WTC11 (cell line): ENCODE data around the gene LRRC10.

Source experiments
- E2F5 ChIP-seq: sonication (generic); formaldehyde crosslinking; IDR thresholded peaks from 2 replicates; pipeline ENCODE4 v1.8.1; 2022; ENCODE audit warnings: mild to moderate bottlenecking, moderate library complexity, missing genetic modification reagents
- ELF4 ChIP-seq: sonication (generic); formaldehyde crosslinking; IDR thresholded peaks from 2 replicates; pipeline ENCODE4 v1.8.1; 2022; ENCODE audit warnings: low read depth, mild to moderate bottlenecking, moderate library complexity, missing genetic modification reagents
- FOXP1 ChIP-seq: sonication (generic); formaldehyde crosslinking; IDR thresholded peaks from 2 replicates; pipeline ENCODE4 v1.8.0; 2022; ENCODE audit warnings: missing genetic modification reagents, mild to moderate bottlenecking, moderate library complexity, borderline replicate concordance
- JUN ChIP-seq: sonication (generic); formaldehyde crosslinking; IDR thresholded peaks from 2 replicates; pipeline ENCODE4 v1.8.0; 2023; ENCODE audit warnings: mild to moderate bottlenecking, missing genetic modification reagents
- NFE2L1 ChIP-seq: sonication (generic); formaldehyde crosslinking; IDR thresholded peaks from 2 replicates; pipeline ENCODE4 v1.8.1; 2023; ENCODE audit warnings: missing genetic modification reagents
- NR2C2 ChIP-seq: sonication (generic); formaldehyde crosslinking; IDR thresholded peaks from 2 replicates; pipeline ENCODE4 v1.8.0; 2022; ENCODE audit warnings: mild to moderate bottlenecking, missing genetic modification reagents
- RELA ChIP-seq: sonication (generic); formaldehyde crosslinking; IDR thresholded peaks from 2 replicates; pipeline ENCODE4 v1.8.1; 2022; ENCODE audit warnings: missing genetic modification reagents, mild to moderate bottlenecking, borderline replicate concordance
- SP1 ChIP-seq: sonication (generic); formaldehyde crosslinking; conservative IDR thresholded peaks from 2 replicates; pipeline ENCODE4 v1.8.1; 2022; ENCODE audit warnings: missing genetic modification reagents
- TEAD1 ChIP-seq: sonication (generic); formaldehyde crosslinking; IDR thresholded peaks from 2 replicates; pipeline ENCODE4 v1.8.0; 2022; ENCODE audit warnings: mild to moderate bottlenecking, missing genetic modification reagents
- ZNF263 ChIP-seq: sonication (generic); formaldehyde crosslinking; IDR thresholded peaks from 2 replicates; pipeline ENCODE4 v1.8.1; 2022; ENCODE audit warnings: low read depth, mild to moderate bottlenecking, moderate library complexity, missing genetic modification reagents
- TF ChIP-seq, protein P1 (sequence below): fragments of 200-600 bp; IDR thresholded peaks from 2 replicates; pipeline ENCODE4 v1.8.0; 2022; ENCODE audit warnings: antibody characterized with exemption
- TF ChIP-seq, protein P2 (sequence below): sonication (generic); formaldehyde crosslinking; IDR thresholded peaks from 2 replicates; pipeline ENCODE4 v1.8.0; 2023; ENCODE audit warnings: missing genetic modification reagents
- TF ChIP-seq, protein P3 (sequence below): sonication (generic); formaldehyde crosslinking; IDR thresholded peaks from 2 replicates; pipeline ENCODE4 v1.8.0; 2022; ENCODE audit warnings: mild to moderate bottlenecking, missing genetic modification reagents
- TF ChIP-seq, protein P4 (sequence below): fragments of 250-450 bp; sonication (Bioruptor Pico); IDR thresholded peaks from 2 replicates; pipeline ENCODE4 v1.8.0; 2021; ENCODE audit warnings: mild to moderate bottlenecking

- TF ChIP-seq, protein P1, sequence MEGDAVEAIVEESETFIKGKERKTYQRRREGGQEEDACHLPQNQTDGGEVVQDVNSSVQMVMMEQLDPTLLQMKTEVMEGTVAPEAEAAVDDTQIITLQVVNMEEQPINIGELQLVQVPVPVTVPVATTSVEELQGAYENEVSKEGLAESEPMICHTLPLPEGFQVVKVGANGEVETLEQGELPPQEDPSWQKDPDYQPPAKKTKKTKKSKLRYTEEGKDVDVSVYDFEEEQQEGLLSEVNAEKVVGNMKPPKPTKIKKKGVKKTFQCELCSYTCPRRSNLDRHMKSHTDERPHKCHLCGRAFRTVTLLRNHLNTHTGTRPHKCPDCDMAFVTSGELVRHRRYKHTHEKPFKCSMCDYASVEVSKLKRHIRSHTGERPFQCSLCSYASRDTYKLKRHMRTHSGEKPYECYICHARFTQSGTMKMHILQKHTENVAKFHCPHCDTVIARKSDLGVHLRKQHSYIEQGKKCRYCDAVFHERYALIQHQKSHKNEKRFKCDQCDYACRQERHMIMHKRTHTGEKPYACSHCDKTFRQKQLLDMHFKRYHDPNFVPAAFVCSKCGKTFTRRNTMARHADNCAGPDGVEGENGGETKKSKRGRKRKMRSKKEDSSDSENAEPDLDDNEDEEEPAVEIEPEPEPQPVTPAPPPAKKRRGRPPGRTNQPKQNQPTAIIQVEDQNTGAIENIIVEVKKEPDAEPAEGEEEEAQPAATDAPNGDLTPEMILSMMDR: no peak
- TF ChIP-seq ELF4: no peak
- no peak for TF ChIP-seq ZNF263
- no peak for TF ChIP-seq SP1 (CRISPR knock-in tag)
- no peak for TF ChIP-seq JUN
- TF ChIP-seq, protein P2, sequence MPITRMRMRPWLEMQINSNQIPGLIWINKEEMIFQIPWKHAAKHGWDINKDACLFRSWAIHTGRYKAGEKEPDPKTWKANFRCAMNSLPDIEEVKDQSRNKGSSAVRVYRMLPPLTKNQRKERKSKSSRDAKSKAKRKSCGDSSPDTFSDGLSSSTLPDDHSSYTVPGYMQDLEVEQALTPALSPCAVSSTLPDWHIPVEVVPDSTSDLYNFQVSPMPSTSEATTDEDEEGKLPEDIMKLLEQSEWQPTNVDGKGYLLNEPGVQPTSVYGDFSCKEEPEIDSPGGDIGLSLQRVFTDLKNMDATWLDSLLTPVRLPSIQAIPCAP (CRISPR knock-in tag): no peak
- no peak for TF ChIP-seq RELA (CRISPR knock-in tag)
- TF ChIP-seq, protein P3, sequence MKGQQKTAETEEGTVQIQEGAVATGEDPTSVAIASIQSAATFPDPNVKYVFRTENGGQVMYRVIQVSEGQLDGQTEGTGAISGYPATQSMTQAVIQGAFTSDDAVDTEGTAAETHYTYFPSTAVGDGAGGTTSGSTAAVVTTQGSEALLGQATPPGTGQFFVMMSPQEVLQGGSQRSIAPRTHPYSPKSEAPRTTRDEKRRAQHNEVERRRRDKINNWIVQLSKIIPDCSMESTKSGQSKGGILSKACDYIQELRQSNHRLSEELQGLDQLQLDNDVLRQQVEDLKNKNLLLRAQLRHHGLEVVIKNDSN (CRISPR knock-in tag): no peak
- no peak for TF ChIP-seq FOXP1 (CRISPR knock-in tag)
- TF ChIP-seq TEAD1 (CRISPR knock-in tag): no peak
- no peak for TF ChIP-seq E2F5 (CRISPR knock-in tag)
- TF ChIP-seq NFE2L1 (CRISPR knock-in tag): no peak
- TF ChIP-seq, protein P4, sequence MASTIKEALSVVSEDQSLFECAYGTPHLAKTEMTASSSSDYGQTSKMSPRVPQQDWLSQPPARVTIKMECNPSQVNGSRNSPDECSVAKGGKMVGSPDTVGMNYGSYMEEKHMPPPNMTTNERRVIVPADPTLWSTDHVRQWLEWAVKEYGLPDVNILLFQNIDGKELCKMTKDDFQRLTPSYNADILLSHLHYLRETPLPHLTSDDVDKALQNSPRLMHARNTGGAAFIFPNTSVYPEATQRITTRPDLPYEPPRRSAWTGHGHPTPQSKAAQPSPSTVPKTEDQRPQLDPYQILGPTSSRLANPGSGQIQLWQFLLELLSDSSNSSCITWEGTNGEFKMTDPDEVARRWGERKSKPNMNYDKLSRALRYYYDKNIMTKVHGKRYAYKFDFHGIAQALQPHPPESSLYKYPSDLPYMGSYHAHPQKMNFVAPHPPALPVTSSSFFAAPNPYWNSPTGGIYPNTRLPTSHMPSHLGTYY (CRISPR knock-in tag): no peak
- no peak for TF ChIP-seq NR2C2
Measured at GRCh38 chr12:69619050-69619449, 8.3 kb upstream of the LRRC10 start.
